ENCODE data around the gene NRXN3.

GRCh38 chr14:79605849-79606248 lies 1435.7 kb downstream of the NRXN3 start:
- TF ChIP-seq CTCF (IDR thresholded peaks at IDR 0.05; ENCODE audit: insufficient read depth, low read depth, low read length) (no peak), EZH2 (IDR thresholded peaks at IDR 0.05; ENCODE audit: insufficient read depth, low read length) (no peak)

All from astrocyte (in vitro differentiated cells and primary cell).